A673 (cell line): ENCODE data around the gene CELSR1.

Experiments
- CTCF ChIP-seq: fragments of 300-800, 200-600 bp; sonication (generic); conservative IDR thresholded peaks from 2 replicates; pipeline ENCODE4 v1.5.1; 2017; ENCODE audit warnings: low read depth, mild to moderate bottlenecking, antibody characterized with exemption, low read length, moderate library complexity, mixed read lengths
- EZH2 ChIP-seq: fragments of 200-600 bp; sonication (generic); IDR thresholded peaks from 2 replicates; pipeline ENCODE4 v1.6.1; 2017; ENCODE audit warnings: borderline replicate concordance, low read depth, mild to moderate bottlenecking, mixed read lengths, antibody characterized with exemption, low read length; ENCODE audit not compliant: poor library complexity, severe bottlenecking

GRCh38 chr22:46411347-46411746 lies 126.1 kb downstream of the CELSR1 start:
- TF ChIP-seq CTCF (no peak), EZH2 (no peak)
